LNCAP (cell line): ENCODE data around the gene TENM3.

Experiments
- CTCF ChIP-seq: fragments of 450-650 bp; IDR thresholded peaks from 2 replicates; pipeline ENCODE4 v1.5.1; 2017; ENCODE audit warnings: mild to moderate bottlenecking

TENM3 gene

GRCh38 chr4:182764642-182765041 is 521.4 kb downstream of the TENM3 start:
- no peak for TF ChIP-seq CTCF

- no peak for TF ChIP-seq CTCF
Observed at GRCh38 chr4:182765987-182766856, 523.0 kb downstream of the TENM3 start.

GRCh38 chr4:182766857-182767250 is 523.7 kb downstream of the TENM3 start:
- TF ChIP-seq CTCF: no peak

GRCh38 chr4:182768838-182769237 is 525.6 kb downstream of the TENM3 start:
- TF ChIP-seq CTCF: no peak

- no peak for TF ChIP-seq CTCF
Observed at GRCh38 chr4:182770259-182770995, 527.2 kb downstream of the TENM3 start.

GRCh38 chr4:182770996-182771514 is 527.9 kb downstream of the TENM3 start:
- TF ChIP-seq CTCF: no peak

GRCh38 chr4:182775075-182775474 is 531.9 kb downstream of the TENM3 start:
- TF ChIP-seq CTCF: no peak
